CD4-positive, alpha-beta T cell (primary cell): ENCODE measurements around the gene GPC5. TPM values are rescaled to one million over a fixed set of nuclear protein-coding genes. Genes with fewer than 3 reads are reported as not detected.

Source experiments
- ATAC-seq: fragments of 200-7000 bp; cut with Tn5 transposase; one replicate; pipeline ENCODE4 v1.10.0; 2022; ENCODE audit warnings: mild to moderate bottlenecking; ENCODE audit not compliant: poor library complexity
- CTCF ChIA-PET: fragments of 350-600 bp; sonication (Branson Sonifier 250); formaldehyde crosslinking; loops from one replicate; lab custom pipeline; 2021; ENCODE audit warnings: antibody characterized with exemption, inconsistent platforms; lab: Charles Lee
- POLR2A ChIA-PET: fragments of 350-600 bp; sonication (Branson Sonifier 250); formaldehyde crosslinking; loops from one replicate; lab custom pipeline; 2021; ENCODE audit warnings: antibody characterized with exemption, inconsistent platforms; lab: Charles Lee
- DNase-seq, 14 experiments: peaks; one replicate each; pipeline ENCODE4 v3.0.0-alpha.2; 2013 to 2020; ENCODE audit warnings: mixed read lengths in 2 of 14
- H3K27ac ChIP-seq, 2 donors: one replicate each; pipeline versions ENCODE4 v1.5.1 to v1.7.0; 2013; ENCODE audit warnings: low read length in 2 of 2, low read depth in 1 of 2, mild to moderate bottlenecking in 1 of 2
- H3K27me3 ChIP-seq, 2 experiments: 1 replicate in 1 of 2; 2 replicates in 1 of 2; pipeline versions ENCODE4 v1.6.1 to v1.7.0; 2013; ENCODE audit warnings: low read length in 2 of 2, control low read depth in 1 of 2, mild to moderate bottlenecking in 1 of 2, moderate library complexity in 1 of 2; ENCODE audit not compliant: insufficient read depth in 2 of 2, control insufficient read depth in 1 of 2
- H3K36me3 ChIP-seq: one replicate; pipeline ENCODE4 v1.6.1; 2013; ENCODE audit warnings: low read length, control low read depth; ENCODE audit not compliant: insufficient read depth
- H3K4me1 ChIP-seq: one replicate; pipeline ENCODE4 v1.6.1; 2013; ENCODE audit warnings: low read length, control low read depth; ENCODE audit not compliant: insufficient read depth
- H3K4me3 ChIP-seq: one replicate; pipeline ENCODE4 v1.5.1; 2013; ENCODE audit warnings: mild to moderate bottlenecking, low read length, moderate library complexity
- H3K9me3 ChIP-seq, 2 experiments: 1 replicate in 1 of 2; 2 replicates in 1 of 2; pipeline versions ENCODE4 v1.6.1 to v1.7.0; 2013; ENCODE audit warnings: low read length in 2 of 2, mild to moderate bottlenecking in 2 of 2, control low read depth in 1 of 2, moderate library complexity in 1 of 2; ENCODE audit not compliant: control insufficient read depth in 1 of 2, insufficient read depth in 1 of 2
- H3K27ac Mint-ChIP-seq: one replicate; pipeline ENCODE4 v1.8.0; 2020; ENCODE audit warnings: mixed read lengths
- H3K27me3 Mint-ChIP-seq: one replicate; pipeline ENCODE4 v1.8.0; 2021; ENCODE audit warnings: mixed read lengths
- H3K36me3 Mint-ChIP-seq: one replicate; pipeline ENCODE4 v1.8.0; 2021; ENCODE audit warnings: low read depth, mixed read lengths
- H3K4me1 Mint-ChIP-seq: one replicate; pipeline ENCODE4 v1.8.0; 2021; ENCODE audit warnings: low read depth, mixed read lengths
- H3K4me3 Mint-ChIP-seq: one replicate; pipeline ENCODE4 v1.8.0; 2020; ENCODE audit warnings: mild to moderate bottlenecking, mixed read lengths
- H3K9me3 Mint-ChIP-seq: one replicate; pipeline ENCODE4 v1.8.0; 2020; ENCODE audit warnings: mixed read lengths
- CTCF ChIP-seq: fragments of 200-600 bp; IDR thresholded peaks from one replicate; pipeline ENCODE4 v1.8.0; 2022; ENCODE audit warnings: antibody characterized with exemption, mild to moderate bottlenecking
- intact Hi-C, 2 experiments: fragments of 100-400 bp; cut with DNase I in 1 of 2; cut with micrococcal nuclease in 1 of 2; formaldehyde crosslinking; loops; one replicate each; pipeline versions ENCODE4 v1.15.1 to v1.9.0; 2023 to 2025; cut with DNase I, micrococcal nuclease
- total RNA-seq, 174 experiments: library from RNA in 2 of 174; stranded (reverse) in 2 of 174; gene quantifications; one replicate each; pipeline ENCODE4 v1.2.3 and lab custom pipeline; 2021 to 2026

The GPC5 gene
- total RNA-seq, 2 experiments from 2014 or later = not detected

GRCh38 chr13:91534996-91535395 lies 136.6 kb downstream of the GPC5 start:
- H3K4me3 Mint-ChIP-seq = no peak overlapping the region
- no peak overlapping the region for H3K4me3 ChIP-seq
- ChIA-PET CTCF (no interaction called here), POLR2A (no interaction called here)
- H3K36me3 Mint-ChIP-seq = no peaks in the 10 kb centered on the region
- intact Hi-C loops = no loop called here
- no peaks in the 10 kb centered on the region for H3K36me3 ChIP-seq
- DNase-seq (no peak), ATAC-seq (no peak)
- H3K4me1 ChIP-seq = no peaks in the 10 kb centered on the region
- no peaks in the 10 kb centered on the region for H3K9me3 ChIP-seq
- H3K9me3 Mint-ChIP-seq = no peaks in the 10 kb centered on the region
- no peaks in the 10 kb centered on the region for H3K27me3 Mint-ChIP-seq
- H3K27ac Mint-ChIP-seq = no peak overlapping the region
- no peaks in the 10 kb centered on the region for H3K27me3 ChIP-seq
- no peak overlapping the region for H3K27ac ChIP-seq
- no peak for TF ChIP-seq CTCF
- H3K4me1 Mint-ChIP-seq = no peaks in the 10 kb centered on the region

GRCh38 chr13:91537376-91537775 lies 139.0 kb downstream of the GPC5 start:
- no peak overlapping the region for H3K27ac Mint-ChIP-seq
- ChIA-PET CTCF (no interaction called here), POLR2A (no interaction called here)
- Histone ChIP-seq H3K9me3 (no peaks in the 10 kb centered on the region), H3K36me3 (no peaks in the 10 kb centered on the region), H3K4me1 (no peaks in the 10 kb centered on the region), H3K4me3 (no peak overlapping the region), H3K27ac (no peak overlapping the region), H3K27me3 (no peaks in the 10 kb centered on the region)
- no peak for TF ChIP-seq CTCF
- intact Hi-C loops = no loop called here
- H3K4me3 Mint-ChIP-seq = no peak overlapping the region
- H3K36me3 Mint-ChIP-seq = no peaks in the 10 kb centered on the region
- no peaks in the 10 kb centered on the region for H3K4me1 Mint-ChIP-seq
- DNase-seq = no peak
- ATAC-seq = no peak
- no peaks in the 10 kb centered on the region for H3K9me3 Mint-ChIP-seq
- H3K27me3 Mint-ChIP-seq = no peaks in the 10 kb centered on the region

- Histone ChIP-seq H3K4me3 (no peak overlapping the region), H3K9me3 (no peaks in the 10 kb centered on the region), H3K27me3 (no peaks in the 10 kb centered on the region), H3K4me1 (no peaks in the 10 kb centered on the region), H3K27ac (no peak overlapping the region), H3K36me3 (no peaks in the 10 kb centered on the region)
- DNase-seq (no peak), ATAC-seq (no peak)
- ChIA-PET POLR2A (no interaction called here), CTCF (no interaction called here)
- no peak overlapping the region for H3K27ac Mint-ChIP-seq
- H3K27me3 Mint-ChIP-seq = no peaks in the 10 kb centered on the region
- H3K4me1 Mint-ChIP-seq = no peaks in the 10 kb centered on the region
- intact Hi-C loops = no loop called here
- H3K36me3 Mint-ChIP-seq = no peaks in the 10 kb centered on the region
- H3K9me3 Mint-ChIP-seq = no peaks in the 10 kb centered on the region
- no peak for TF ChIP-seq CTCF
- no peak overlapping the region for H3K4me3 Mint-ChIP-seq
These were observed 141.1 kb downstream of the GPC5 start for GRCh38 chr13:91539286-91540157.
